ENCODE measurements around the gene CACNA2D4.

GRCh38 chr12:1847411-1847810, 71.0 kb downstream of the CACNA2D4 start:
- TF ChIP-seq FOSL1 (IDR thresholded peaks at IDR 0.05; ENCODE audit: low read depth), result no peak
- no peak for TF ChIP-seq POLR2AphosphoS5 (IDR thresholded peaks at IDR 0.05; ENCODE audit: low read depth, low read length)
- TF ChIP-seq POLR2A (IDR thresholded peaks at IDR 0.05; ENCODE audit: borderline replicate concordance, extremely low read depth, insufficient read depth, insufficient read length), result no peak
- no peak for TF ChIP-seq MAX (IDR thresholded peaks at IDR 0.05)
- TF ChIP-seq REST (IDR thresholded peaks at IDR 0.05; ENCODE audit: low read depth), result no peak
- TF ChIP-seq JUND (IDR thresholded peaks at IDR 0.05), result no peak
- TF ChIP-seq SIN3A (IDR thresholded peaks at IDR 0.05; ENCODE audit: low read depth), result no peak
